ENCODE results near the gene ZC3H12A. TPM values are rescaled to one million over a fixed set of nuclear protein-coding genes. Genes with fewer than 3 reads are reported as not detected.

ZC3H12A gene
- total and polyA plus RNA-seq, 2 of the 8 experiments (the other 6 are each of a cell fraction or from before 2014, with no cell fraction given): 7.4 to 10.0 TPM

DNA sequence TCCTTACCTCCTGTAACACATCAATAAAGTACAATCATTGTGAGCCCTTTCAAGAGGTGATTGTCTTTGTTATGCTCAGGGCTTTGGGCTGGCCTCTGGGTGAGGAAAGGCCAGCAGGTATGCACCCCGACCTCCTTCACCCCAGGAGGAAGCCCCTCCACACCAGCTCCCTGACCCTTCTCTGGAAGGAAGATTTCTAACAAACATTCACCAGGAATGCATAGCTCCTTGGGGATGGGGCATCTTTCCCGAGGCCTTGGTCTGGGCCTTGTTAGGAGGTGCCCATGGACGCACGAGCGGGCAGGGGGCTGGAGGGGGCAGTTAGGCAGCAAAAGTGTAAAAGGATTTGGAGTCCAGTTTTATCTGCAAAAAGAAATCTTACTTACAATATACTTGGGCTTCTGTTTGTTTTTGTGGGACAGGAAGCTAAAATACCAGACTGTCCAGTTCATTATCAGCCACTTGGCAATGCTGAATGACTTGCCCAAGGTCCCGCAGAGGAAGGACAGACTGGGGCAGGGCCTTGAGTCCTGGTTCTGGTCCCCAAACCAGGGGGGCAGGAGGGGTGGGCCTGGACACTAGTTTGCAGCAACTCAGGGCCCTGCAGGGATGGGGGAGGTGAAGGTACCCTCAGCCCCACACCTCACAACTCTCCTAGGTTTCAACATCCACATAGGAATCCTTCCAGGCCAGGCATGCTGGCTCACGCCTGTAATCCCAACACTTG lies 10.1 kb downstream of the ZC3H12A start:
- no peak overlapping the region for H3K9ac ChIP-seq (replicated peaks in 1 of 4; ENCODE audit: extremely low read depth in 1 of 4, low read depth in 3 of 4, low read length in 3 of 4)
- CTCF ChIA-PET (ENCODE audit: partially characterized antibody): interaction anchor here (0.6 to 21.7 kb wide), 6 partner anchors 8 to 44 kb away, joined by 3 to 382 read pairs (median 36); partner anchors contain the start of gene ZC3H12A
- TF ChIP-seq KDM5A (IDR thresholded peaks at IDR 0.05; ENCODE audit: low read length): no peak
- no peak for TF ChIP-seq RNF2 (IDR thresholded peaks at IDR 0.05; ENCODE audit: borderline replicate concordance, low read depth, low read length, missing control alignments, poor library complexity, severe bottlenecking)
- no peak for TF ChIP-seq CHD1 (IDR thresholded peaks at IDR 0.05; ENCODE audit: low read depth, low read length)
- no peak for TF ChIP-seq ASH2L (IDR thresholded peaks at IDR 0.05; ENCODE audit: low read length)
- TF ChIP-seq BRCA1 (IDR thresholded peaks at IDR 0.05; ENCODE audit: low read depth, low read length): no peak
- TF ChIP-seq JUND (IDR thresholded peaks at IDR 0.05; ENCODE audit: low read length): no peak
- TF ChIP-seq, protein P1, sequence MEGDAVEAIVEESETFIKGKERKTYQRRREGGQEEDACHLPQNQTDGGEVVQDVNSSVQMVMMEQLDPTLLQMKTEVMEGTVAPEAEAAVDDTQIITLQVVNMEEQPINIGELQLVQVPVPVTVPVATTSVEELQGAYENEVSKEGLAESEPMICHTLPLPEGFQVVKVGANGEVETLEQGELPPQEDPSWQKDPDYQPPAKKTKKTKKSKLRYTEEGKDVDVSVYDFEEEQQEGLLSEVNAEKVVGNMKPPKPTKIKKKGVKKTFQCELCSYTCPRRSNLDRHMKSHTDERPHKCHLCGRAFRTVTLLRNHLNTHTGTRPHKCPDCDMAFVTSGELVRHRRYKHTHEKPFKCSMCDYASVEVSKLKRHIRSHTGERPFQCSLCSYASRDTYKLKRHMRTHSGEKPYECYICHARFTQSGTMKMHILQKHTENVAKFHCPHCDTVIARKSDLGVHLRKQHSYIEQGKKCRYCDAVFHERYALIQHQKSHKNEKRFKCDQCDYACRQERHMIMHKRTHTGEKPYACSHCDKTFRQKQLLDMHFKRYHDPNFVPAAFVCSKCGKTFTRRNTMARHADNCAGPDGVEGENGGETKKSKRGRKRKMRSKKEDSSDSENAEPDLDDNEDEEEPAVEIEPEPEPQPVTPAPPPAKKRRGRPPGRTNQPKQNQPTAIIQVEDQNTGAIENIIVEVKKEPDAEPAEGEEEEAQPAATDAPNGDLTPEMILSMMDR (IDR thresholded peaks at IDR 0.05; ENCODE audit: control extremely low read depth in 1 of 3, insufficient read depth in 1 of 3, low read depth in 1 of 3, low read length in 3 of 3): no peak
- TF ChIP-seq SIN3A (conservative IDR thresholded peaks at IDR 0.05 in 1 of 2, IDR thresholded peaks at IDR 0.05 in 1 of 2; ENCODE audit: low read depth in 1 of 2, low read length in 2 of 2): no peak
- TF ChIP-seq YY1 (IDR thresholded peaks at IDR 0.05; ENCODE audit: low read depth, low read length): no peak

More for the DNA sequence above, 10.1 kb downstream of the ZC3H12A start:
- no peak overlapping the region for H2AFZ ChIP-seq (ENCODE audit: low read length)
- H3K23me2 ChIP-seq (ENCODE audit: low read depth, low read length): no peaks in the 10 kb centered on the region
- no peaks in the 10 kb centered on the region for H3K9me3 ChIP-seq (ENCODE audit: insufficient read depth in 2 of 2, low read depth in 1 of 2, low read length in 1 of 2)
- H4K8ac ChIP-seq (ENCODE audit: extremely low read depth, insufficient read depth, low read length): no peak overlapping the region
- H3K14ac ChIP-seq (ENCODE audit: insufficient read length): no peak overlapping the region
- H3K23ac ChIP-seq (ENCODE audit: insufficient read length): no peak overlapping the region
- H3K27ac ChIP-seq (ENCODE audit: low read depth, low read length): no peak overlapping the region
- H3K36me3 ChIP-seq (ENCODE audit: control insufficient read depth in 2 of 4, insufficient read depth in 4 of 4, low read length in 3 of 4): peaks cover 9 to 29% (median 21%) of the 10 kb centered on the region in 4 experiments; a peak in 7 of 8 replicates
- no peak overlapping the region for H3K4ac ChIP-seq (replicated peaks; ENCODE audit: insufficient read length, low read depth, low read length)
- 0 out of 2 replicates have a peak, but pooled peaks cover 2% of the 10 kb centered on the region for H3K79me1 ChIP-seq (ENCODE audit: low read depth, low read length)
- no peak overlapping the region for H3K4me2 ChIP-seq (ENCODE audit: insufficient read depth in 1 of 2, low read depth in 2 of 2, low read length in 2 of 2)
- POLR2A ChIA-PET (ENCODE audit: partially characterized antibody): interaction anchor here (0.7 to 5.6 kb wide), 5 partner anchors 8 to 96 kb away, joined by 3 to 68 read pairs (median 4); partner anchors contain the start of genes MEAF6 and ZC3H12A
- H2BK120ac ChIP-seq (replicated peaks; ENCODE audit: low read depth, low read length): no peak overlapping the region
- no peak overlapping the region for H2BK15ac ChIP-seq (ENCODE audit: low read length)
- peaks cover 0 to 5% (median 1%) of the 10 kb centered on the region in 4 experiments; a peak in 4 of 7 replicates for H3K4me1 ChIP-seq (replicated peaks in 1 of 4; ENCODE audit: control insufficient read depth in 3 of 4, insufficient read depth in 4 of 4, low read length in 3 of 4)
- H2BK12ac ChIP-seq (ENCODE audit: low read depth, low read length): no peak overlapping the region
- no peak overlapping the region for H2BK5ac ChIP-seq (ENCODE audit: low read depth, low read length)
- no peak overlapping the region; the same call in 1 of the 2 replicates for H3K18ac ChIP-seq (ENCODE audit: extremely low read depth, low read length)
- H4K20me1 ChIP-seq (replicated peaks in 1 of 2; ENCODE audit: control insufficient read depth in 1 of 2, insufficient read depth in 2 of 2, low read length in 2 of 2): peaks cover 0 to 4% of the 10 kb centered on the region in 2 experiments
- H3K79me2 ChIP-seq (ENCODE audit: control insufficient read depth in 1 of 2, insufficient read depth in 2 of 2, low read length in 2 of 2): no peaks in the 10 kb centered on the region
- WGBS, 2 experiments (ENCODE audit: extremely low coverage in 1 of 2, insufficient coverage in 1 of 2, insufficient read length in 1 of 2, insufficient replicate concordance in 2 of 2, low coverage in 1 of 2, low lambda C conversion rate in 2 of 2, missing lambda C conversion rate in 1 of 2): 88% methylated on average over 6 of the region's 7 CpGs; no CpG with 5 or more reads in 1 of the 2 experiments
- H4K91ac ChIP-seq (replicated peaks; ENCODE audit: insufficient read length, low read length): no peak overlapping the region
- H2AK5ac ChIP-seq (ENCODE audit: low read depth, low read length): no peak overlapping the region
- H3K56ac ChIP-seq (replicated peaks; ENCODE audit: insufficient read length, low read depth, low read length): no peak overlapping the region
- H3K27me3 ChIP-seq (replicated peaks in 1 of 4; ENCODE audit: control insufficient read depth in 3 of 4, extremely low read depth in 1 of 4, insufficient read depth in 3 of 4, low read length in 3 of 4): no peaks in the 10 kb centered on the region
- DNase-seq (ENCODE audit: low read depth in 1 of 2, low spot score in 2 of 2) (no peak), FAIRE-seq (no peak)
- H4K5ac ChIP-seq (ENCODE audit: insufficient read length, low read depth, low read length): no peak overlapping the region
- H2BK20ac ChIP-seq (ENCODE audit: low read length): no peak overlapping the region
- no peak overlapping the region for H3K4me3 ChIP-seq (ENCODE audit: extremely low read depth in 1 of 4, insufficient read depth in 2 of 4, low read depth in 3 of 4, low read length in 4 of 4)

All from H1 (cell line).